PC-3 (cell line): Measurements from ENCODE around the gene ANO4. TPM values are rescaled to one million over a fixed set of nuclear protein-coding genes. Genes with fewer than 3 reads are reported as not detected.

Source experiments
- ATAC-seq: fragments of 200-7000 bp; cut with Tn5 transposase; 2 replicates; pipeline ENCODE4 v1.9.1; 2020; ENCODE audit warnings: mild to moderate bottlenecking, moderate library complexity
- BruUV-seq: library from RNA; stranded (reverse); fragments of 400-500 nt; replicated peaks from 2 replicates; lab custom pipeline; 2021; lab: Mats Ljungman, UMichigan
- CTCF ChIA-PET: fragments of 300-600 bp; sonication (Branson Sonifier 250); formaldehyde crosslinking; loops from one replicate; lab custom pipeline; 2022; ENCODE audit warnings: antibody characterized with exemption; lab: Charles Lee
- POLR2A ChIA-PET: fragments of 300-600 bp; sonication (Branson Sonifier 250); formaldehyde crosslinking; loops from one replicate; lab custom pipeline; 2022; ENCODE audit warnings: antibody characterized with exemption; ENCODE audit not compliant: unreplicated experiment; lab: Charles Lee
- DNase-seq: peaks from one replicate; pipeline ENCODE4 v3.0.0-alpha.2; 2015
- H2AFZ ChIP-seq: fragments of 300-600 bp; sonication (generic); 2 replicates; pipeline ENCODE4 v1.6.0; 2016; ENCODE audit warnings: antibody characterized with exemption, low read length
- H3F3A ChIP-seq: fragments of 300-600 bp; sonication (generic); one replicate; pipeline ENCODE4 v1.6.0; 2017; ENCODE audit warnings: antibody characterized with exemption, low read length, control low read depth, mild to moderate bottlenecking; ENCODE audit not compliant: unreplicated experiment
- H3K27ac ChIP-seq: fragments of 300-600 bp; sonication (generic); 2 replicates; pipeline ENCODE4 v1.5.1; 2016; ENCODE audit warnings: mild to moderate bottlenecking, low read length
- H3K27me3 ChIP-seq: fragments of 300-600 bp; sonication (generic); 2 replicates; pipeline ENCODE4 v1.6.1; 2016; ENCODE audit warnings: low read length, mixed read lengths
- H3K36me3 ChIP-seq: fragments of 300-600 bp; sonication (generic); 2 replicates; pipeline ENCODE4 v1.6.1; 2016; ENCODE audit warnings: low read depth, mixed run types, low read length, mixed read lengths
- H3K4me1 ChIP-seq: fragments of 300-600 bp; sonication (generic); 2 replicates; pipeline ENCODE4 v1.5.1; 2016; ENCODE audit warnings: low read length; ENCODE audit not compliant: insufficient read depth
- H3K4me2 ChIP-seq: fragments of 300-600 bp; sonication (generic); 2 replicates; pipeline ENCODE4 v1.6.0; 2016; ENCODE audit warnings: low read length
- H3K4me3 ChIP-seq: fragments of 300-600 bp; sonication (generic); 2 replicates; pipeline ENCODE4 v1.5.1; 2016; ENCODE audit warnings: mild to moderate bottlenecking, low read length, mixed read lengths
- H3K79me2 ChIP-seq: fragments of 300-600 bp; sonication (generic); 2 replicates; pipeline ENCODE4 v1.6.1; 2017; ENCODE audit warnings: low read length, mixed read lengths
- H3K9ac ChIP-seq: fragments of 300-600 bp; sonication (generic); 2 replicates; pipeline ENCODE4 v1.6.0; 2016; ENCODE audit warnings: mild to moderate bottlenecking, low read length
- H3K9me2 ChIP-seq: fragments of 300-600 bp; sonication (generic); replicated peaks from 2 replicates; pipeline ENCODE4 v1.6.1; 2016; ENCODE audit warnings: mixed run types, low read length, mixed read lengths
- H3K9me3 ChIP-seq: fragments of 300-600 bp; sonication (generic); 2 replicates; pipeline ENCODE4 v1.6.1; 2016; ENCODE audit warnings: low read length, mixed read lengths
- H4K20me1 ChIP-seq: fragments of 300-600 bp; sonication (generic); 2 replicates; pipeline ENCODE4 v1.6.1; 2016; ENCODE audit warnings: low read length, mixed read lengths
- CTCF ChIP-seq: fragments of 300-600 bp; sonication (generic); conservative IDR thresholded peaks from 2 replicates; pipeline ENCODE4 v1.5.1; 2017; ENCODE audit warnings: antibody characterized with exemption, low read depth, mild to moderate bottlenecking, low read length
- EZH2 ChIP-seq: fragments of 300-600 bp; sonication (generic); IDR thresholded peaks from one replicate; pipeline ENCODE4 v1.6.1; 2017; ENCODE audit warnings: antibody characterized with exemption, mild to moderate bottlenecking, low read length; ENCODE audit not compliant: unreplicated experiment
- EZH2phosphoT487 ChIP-seq: fragments of 300-600 bp; sonication (generic); IDR thresholded peaks from 2 replicates; pipeline ENCODE4 v1.6.1; 2018; ENCODE audit warnings: mild to moderate bottlenecking, antibody characterized with exemption, low read length, borderline replicate concordance
- intact Hi-C: fragments of 100-400 bp; cut with micrococcal nuclease; formaldehyde crosslinking; loops from 2 replicates; pipeline ENCODE4 v1.9.0; 2023
- total RNA-seq: library from RNA; depleted of rRNA; stranded (reverse); fragments of >200 nt; gene quantifications from 2 replicates; pipeline ENCODE4 v1.2.3, GENCODE V29; 2014

ANO4 gene
- total RNA-seq, 1 experiment from 2014 or later: not detected

- ChIA-PET POLR2A (no interaction called here), CTCF (no interaction called here)
- Histone ChIP-seq H3K4me3 (no peak overlapping the region), H3K36me3 (no peaks in the 10 kb centered on the region), H3K9me3 (peaks cover 9% of the 10 kb centered on the region; the same call in 1 of the 2 replicates), H3K4me2 (no peak overlapping the region), H2AFZ (no peak overlapping the region), H3K27me3 (peaks cover 12% of the 10 kb centered on the region; the same call in 1 of the 2 replicates), H3F3A (no peaks in the 10 kb centered on the region), H3K27ac (no peak overlapping the region), H3K4me1 (no peaks in the 10 kb centered on the region), H3K9ac (no peak overlapping the region), H3K79me2 (no peaks in the 10 kb centered on the region), H4K20me1 (no peaks in the 10 kb centered on the region), H3K9me2 (no peaks in the 10 kb centered on the region)
- ATAC-seq: no peak
- TF ChIP-seq EZH2 (no peak), EZH2phosphoT487 (no peak), CTCF (no peak)
- no peak for DNase-seq
- no TSS peak for BruUV-seq
- intact Hi-C loops: no loop called here
Measured at GRCh38 chr12:100935929-100936328, 141.4 kb downstream of the ANO4 start.

- DNase-seq (no peak), ATAC-seq (no peak)
- Histone ChIP-seq H3K27ac (no peak overlapping the region), H3F3A (no peaks in the 10 kb centered on the region), H3K9me2 (no peaks in the 10 kb centered on the region), H3K4me3 (no peak overlapping the region), H3K27me3 (peaks cover 12% of the 10 kb centered on the region; the same call in 1 of the 2 replicates), H3K4me2 (no peak overlapping the region), H3K36me3 (no peaks in the 10 kb centered on the region), H3K9me3 (peaks cover 6% of the 10 kb centered on the region; the same call in 1 of the 2 replicates), H2AFZ (no peak overlapping the region), H4K20me1 (no peaks in the 10 kb centered on the region), H3K79me2 (no peaks in the 10 kb centered on the region), H3K4me1 (no peaks in the 10 kb centered on the region), H3K9ac (no peak overlapping the region)
- intact Hi-C loops: no loop called here
- POLR2A ChIA-PET: no interaction called here
- CTCF ChIA-PET: no interaction called here
- no TSS peak for BruUV-seq
- TF ChIP-seq EZH2phosphoT487: no peak
- TF ChIP-seq CTCF: no peak
- TF ChIP-seq EZH2: no peak
Measured at GRCh38 chr12:100936661-100937060, 142.1 kb downstream of the ANO4 start.

GRCh38 chr12:100940503-100940902, 145.9 kb downstream of the ANO4 start:
- no peak overlapping the region for H3K4me3 ChIP-seq
- H3K9me2 ChIP-seq: no peaks in the 10 kb centered on the region
- no peak overlapping the region for H2AFZ ChIP-seq
- TF ChIP-seq CTCF: no peak
- TF ChIP-seq EZH2: no peak
- TF ChIP-seq EZH2phosphoT487: no peak
- no peak overlapping the region for H3K9ac ChIP-seq
- ChIA-PET CTCF (no interaction called here), POLR2A (no interaction called here)
- no peaks in the 10 kb centered on the region for H3K79me2 ChIP-seq
- BruUV-seq: no TSS peak
- H3K4me2 ChIP-seq: no peak overlapping the region
- peaks cover 13% of the 10 kb centered on the region; the same call in 1 of the 2 replicates for H3K9me3 ChIP-seq
- H3F3A ChIP-seq: no peaks in the 10 kb centered on the region
- H3K36me3 ChIP-seq: no peaks in the 10 kb centered on the region
- DNase-seq (no peak), ATAC-seq (no peak)
- no peak overlapping the region for H3K27ac ChIP-seq
- no peaks in the 10 kb centered on the region for H4K20me1 ChIP-seq
- intact Hi-C loops: no loop called here
- H3K4me1 ChIP-seq: no peaks in the 10 kb centered on the region
- H3K27me3 ChIP-seq: peaks cover 22% of the 10 kb centered on the region; the same call in 1 of the 2 replicates
